GM10248 (cell line): ENCODE measurements around the gene KLHL30.

ENCODE experiments used
- CTCF ChIA-PET: fragments of 300-600 bp; sonication (Branson Sonifier 250); formaldehyde crosslinking; extraction: SDS; loops from one replicate; lab custom pipeline; 2021; ENCODE audit warnings: antibody characterized with exemption; lab: Yijun Ruan, JAX
- POLR2A ChIA-PET: fragments of 350-650 bp; sonication (Branson Sonifier 250); formaldehyde crosslinking; extraction: SDS; loops from one replicate; lab custom pipeline; 2020; ENCODE audit warnings: antibody characterized with exemption; lab: Yijun Ruan, JAX
- DNase-seq: peaks from one replicate; pipeline ENCODE4 v3.0.0; 2012; ENCODE audit errors: extremely low spot score
- CTCF ChIP-seq: IDR thresholded peaks from 2 replicates; pipeline ENCODE4 v1.5.1; 2012; ENCODE audit warnings: mild to moderate bottlenecking, low read depth; ENCODE audit errors: extremely low read depth, missing control alignments, control extremely low read depth

KLHL30 gene

GRCh38 chr2:238120463-238121298 lies 17.8 kb upstream of the KLHL30 start:
- CTCF ChIA-PET: interaction anchor here (1.3 to 1.5 kb wide), 2 partner anchors 17 to 23 kb away, joined by 3 to 4 read pairs; no protein-coding TSS in a partner anchor
- DNase-seq: no peak
- no peak for TF ChIP-seq CTCF
- POLR2A ChIA-PET: no interaction called here

DNA sequence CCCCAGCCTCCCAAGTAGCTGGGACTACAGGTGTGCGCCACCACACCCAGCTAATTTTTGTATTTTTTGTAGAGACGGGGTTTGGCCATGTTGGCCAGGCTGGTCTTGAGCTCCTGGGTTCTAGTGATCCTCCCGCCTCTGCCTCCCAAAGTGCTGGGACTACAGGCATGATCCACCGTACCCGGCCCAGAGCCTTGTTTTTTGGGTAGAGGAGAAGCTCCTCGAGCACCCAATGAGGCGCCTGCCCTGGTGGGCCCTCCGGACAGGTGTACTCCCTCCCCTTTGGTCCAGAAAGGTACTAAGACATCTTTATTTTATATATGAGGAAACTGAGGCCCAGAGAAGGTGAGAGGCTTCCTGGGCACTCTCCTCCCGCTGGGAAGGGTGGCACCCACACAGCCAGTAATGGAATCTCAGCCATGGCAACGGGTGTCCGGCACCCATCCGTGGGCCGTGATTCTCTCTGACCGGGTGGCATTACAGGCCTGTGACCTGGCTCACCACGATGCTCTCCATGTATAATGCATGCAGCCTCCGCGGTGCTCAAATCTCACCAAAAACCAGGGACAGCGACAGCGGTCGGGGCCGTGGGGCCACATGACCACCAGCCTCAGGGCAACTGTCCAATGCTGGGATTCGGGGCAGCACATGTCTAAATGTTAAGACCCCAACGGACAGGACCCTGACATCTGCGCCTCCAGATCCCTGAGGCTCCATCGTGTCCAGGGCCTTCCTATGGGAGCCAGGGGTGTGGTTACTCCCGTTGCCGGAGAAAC lies 16.8 kb upstream of the KLHL30 start:
- POLR2A ChIA-PET: no interaction called here
- CTCF ChIA-PET: interaction anchor here (1.3 to 1.5 kb wide), 2 partner anchors 16 to 21 kb away, joined by 3 to 4 read pairs; no protein-coding TSS in a partner anchor
- no peak for DNase-seq
- no peak for TF ChIP-seq CTCF

GRCh38 chr2:238122287-238123217 lies 15.9 kb upstream of the KLHL30 start:
- DNase-seq: no peak
- no peak for TF ChIP-seq CTCF
- ChIA-PET POLR2A (no interaction called here), CTCF (no interaction called here)

DNA sequence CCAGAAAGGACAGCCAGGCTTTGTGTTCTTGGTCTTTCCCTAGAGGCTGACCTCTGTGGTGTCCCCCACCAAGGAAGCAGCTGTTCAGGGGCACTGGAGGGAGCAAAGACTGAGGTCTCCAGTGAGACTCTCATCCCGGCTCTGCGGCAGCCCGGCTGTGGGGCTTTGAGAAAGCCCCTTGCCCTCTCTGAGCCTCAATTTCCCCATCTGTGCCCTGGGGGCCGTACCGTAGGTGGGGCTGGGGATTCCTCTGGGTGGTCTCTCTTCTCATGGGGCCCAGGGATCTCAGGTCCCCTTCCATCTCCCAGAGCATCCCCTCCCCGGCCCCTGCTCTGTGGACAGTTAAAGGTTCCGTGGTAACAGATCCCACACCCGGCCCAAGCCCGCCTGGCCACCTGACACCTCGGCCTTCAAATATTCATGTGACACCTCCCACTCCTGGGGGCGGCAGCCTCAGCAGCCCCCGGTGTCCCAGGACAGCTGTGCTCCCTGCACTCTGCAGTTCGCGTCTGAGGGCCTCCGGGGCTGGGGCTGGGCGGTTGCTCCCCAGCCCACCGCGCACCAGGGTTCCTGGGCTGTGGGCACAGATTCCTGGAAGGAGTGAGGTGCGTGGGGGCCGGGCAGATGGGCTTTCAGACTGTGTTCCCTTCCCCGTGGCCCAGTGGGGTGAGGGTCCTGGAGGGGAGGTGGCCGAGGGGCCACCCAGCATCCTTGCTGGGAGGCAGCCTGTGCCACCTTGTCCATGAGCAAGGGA lies 15.1 kb upstream of the KLHL30 start:
- no peak for TF ChIP-seq CTCF
- CTCF ChIA-PET: no interaction called here
- no peak for DNase-seq
- POLR2A ChIA-PET: no interaction called here

GRCh38 chr2:238123991-238124470 lies 14.4 kb upstream of the KLHL30 start:
- DNase-seq: no peak
- POLR2A ChIA-PET: no interaction called here
- TF ChIP-seq CTCF: no peak
- CTCF ChIA-PET: no interaction called here
